CD4-positive, alpha-beta T cell treated with Interleukin-15 for 4 hours (primary cell): ENCODE data around the gene COG8.
A peak's percentile ranks its signal among the peaks of the same experiment; 100 is the strongest.

Source experiments
- DNase-seq: peaks from one replicate; pipeline ENCODE4 v3.0.0-alpha.2; 2020; ENCODE audit warnings: low spot score

COG8 gene

DNA sequence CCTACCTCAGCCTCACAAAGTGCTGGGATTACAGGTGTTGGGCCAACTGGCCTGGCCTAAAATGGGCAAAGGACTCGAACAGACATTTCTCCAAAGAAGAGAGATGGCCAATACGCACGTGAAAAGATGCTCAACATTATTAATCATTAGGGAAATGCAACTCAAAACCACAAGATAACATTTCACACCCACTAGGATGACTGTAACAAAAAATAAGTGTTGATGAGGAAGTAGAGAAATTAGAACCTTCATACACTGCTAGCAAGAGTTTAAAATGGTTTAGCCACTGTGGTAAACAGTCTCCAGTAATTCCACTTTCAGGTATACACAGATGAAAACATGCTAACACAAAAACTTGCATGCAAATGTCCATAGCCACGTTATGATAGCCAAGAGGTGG, 6.6 kb upstream of the COG8 start:
- no peak for DNase-seq

GRCh38 chr16:69344171-69344570, 4.8 kb upstream of the COG8 start:
- DNase-seq = no peak

DNA sequence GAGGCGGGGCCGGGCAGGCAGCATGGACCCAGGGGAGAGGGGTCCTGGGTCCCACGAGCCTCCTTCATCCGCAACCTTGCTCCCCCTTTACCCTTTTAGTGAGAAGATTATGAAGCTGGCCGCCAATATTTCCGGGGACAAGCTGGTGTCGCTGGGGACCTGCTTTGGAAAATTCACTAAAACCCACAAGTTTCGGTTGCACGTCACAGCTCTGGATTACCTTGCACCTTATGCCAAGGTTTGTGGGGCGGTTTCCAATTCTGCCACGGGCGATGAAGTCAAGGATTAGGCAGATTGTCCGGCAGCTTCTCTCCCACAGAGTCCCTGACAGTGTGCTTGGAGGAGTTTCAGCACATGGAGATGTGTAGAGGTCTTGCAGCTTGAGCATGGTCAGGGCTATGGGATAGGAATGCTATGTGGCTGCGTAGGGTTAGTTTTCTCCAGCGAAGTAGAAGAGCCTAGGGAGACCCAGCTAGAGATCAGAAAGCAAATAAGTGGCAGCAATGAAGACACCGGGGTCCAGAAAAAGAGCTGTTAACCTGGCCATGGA, 806 bp upstream of the COG8 start:
- no peak for DNase-seq

GRCh38 chr16:69338557-69339288, 641 bp downstream of the COG8 start:
- DNase-seq = no peak

GRCh38 chr16:69334696-69335095, 4.7 kb downstream of the COG8 start:
- DNase-seq = no peak

- DNase-seq = peak; percentile 81
Measured at GRCh38 chr16:69330286-69331109, 8.9 kb downstream of the COG8 start, which contains the start of gene PDF. TSS of gene PDF (minus strand) at chr16:69330588. CDS start at chr16:69330570, 18 bp downstream.

DNA sequence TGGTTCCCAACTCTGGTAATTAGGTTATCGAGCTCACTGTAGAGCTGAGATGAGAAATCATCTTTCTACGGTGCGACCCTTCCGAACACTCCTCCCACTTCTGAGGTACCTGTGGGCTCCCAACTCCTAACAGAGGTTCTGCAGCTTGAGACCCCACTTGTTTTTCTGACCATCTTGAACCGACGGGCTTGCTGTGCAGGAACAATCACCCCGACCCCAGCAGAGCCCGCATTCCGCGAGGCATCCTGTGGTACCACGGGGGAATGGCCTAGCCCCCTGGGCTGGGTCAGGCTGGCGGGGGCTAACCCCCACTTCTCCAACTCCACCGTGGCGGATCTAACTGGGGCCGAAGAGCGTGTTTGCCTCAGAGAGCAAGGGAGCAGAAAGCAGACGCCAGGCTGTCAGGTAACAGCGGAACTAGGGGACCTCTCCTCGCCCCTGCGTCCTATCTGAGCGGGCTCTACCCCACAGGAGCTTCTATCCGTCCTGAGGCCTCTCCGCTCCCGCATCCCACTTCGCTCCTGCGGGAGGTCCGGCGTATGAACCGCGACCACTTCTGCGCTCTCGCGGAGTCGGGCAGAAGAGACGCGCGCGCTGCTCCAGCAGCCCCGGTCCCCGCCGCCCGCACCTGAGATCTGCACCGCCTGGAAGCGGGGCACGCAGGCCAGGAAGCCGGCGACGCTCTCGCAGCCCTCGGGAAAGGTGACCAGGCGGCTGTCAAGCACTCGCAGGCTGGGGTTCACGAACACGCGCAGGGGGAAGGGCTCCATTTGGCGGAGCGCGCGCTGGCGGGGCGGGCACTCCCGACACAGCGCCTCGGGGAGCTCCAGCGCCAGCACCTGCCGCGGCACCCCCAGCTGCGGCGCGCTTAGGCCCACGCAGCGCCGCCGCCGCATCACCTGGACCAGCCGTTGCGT, 9.7 kb downstream of the COG8 start:
- peak; percentile 41 for DNase-seq

DNA sequence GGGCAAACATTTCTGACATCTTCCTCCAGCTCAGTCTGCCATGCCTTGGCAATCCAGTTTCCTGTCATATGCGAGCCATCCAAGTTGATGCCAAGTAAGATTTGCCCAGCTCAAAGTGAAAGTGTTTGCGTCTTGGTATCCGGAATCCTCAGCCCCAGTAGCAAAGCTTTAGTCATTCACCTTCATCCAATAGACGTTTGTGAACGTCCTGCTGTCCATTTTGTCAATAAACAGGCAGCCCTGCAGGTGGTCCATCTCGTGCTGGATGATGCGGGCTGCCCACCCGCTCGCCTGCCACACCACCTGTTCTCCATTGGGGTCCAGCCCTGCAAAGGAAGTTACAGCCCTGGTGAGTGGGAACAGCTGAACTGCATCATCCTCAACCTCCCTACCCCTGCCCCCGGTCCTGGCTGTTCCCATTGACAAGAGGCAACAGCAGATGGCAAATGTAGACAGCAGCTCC, 10.5 kb downstream of the COG8 start:
- DNase-seq = no peak

DNA sequence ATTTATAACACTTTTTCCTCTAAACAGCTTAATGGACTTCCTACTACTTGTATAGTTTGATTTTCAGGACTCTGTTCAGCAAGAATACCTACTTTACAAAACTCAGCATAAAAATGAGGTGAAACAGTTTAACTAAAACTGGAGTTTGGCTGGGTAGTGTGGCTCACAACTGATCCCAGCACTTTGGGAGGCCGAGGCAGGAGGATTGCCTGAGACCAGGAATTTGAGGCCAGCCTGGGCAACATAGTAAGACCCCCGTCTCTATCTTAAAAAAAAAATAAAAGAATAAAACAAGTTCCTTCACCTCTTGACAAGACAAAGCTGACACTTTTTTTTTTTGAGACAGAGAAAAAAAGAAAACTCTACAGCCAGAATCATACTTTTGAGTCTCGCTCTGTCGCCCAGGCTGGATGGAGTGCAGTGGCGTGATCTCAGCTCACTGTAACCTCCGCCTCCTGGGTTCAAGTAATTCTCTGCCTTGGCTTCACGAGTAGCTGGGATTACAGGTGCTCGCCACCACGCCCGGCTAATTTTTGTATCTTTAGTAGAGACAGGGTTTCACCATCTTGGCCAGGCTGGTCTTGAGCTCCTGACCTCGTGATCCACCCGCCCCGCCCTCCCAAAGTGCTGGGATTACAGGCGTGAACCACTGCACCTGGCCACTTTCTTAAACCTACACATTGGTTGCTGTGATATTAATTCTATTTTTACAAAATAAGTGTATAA, 11.6 kb downstream of the COG8 start:
- no peak for DNase-seq

- DNase-seq = no peak
Measured at GRCh38 chr16:69326172-69326873, 13.0 kb downstream of the COG8 start.

DNA sequence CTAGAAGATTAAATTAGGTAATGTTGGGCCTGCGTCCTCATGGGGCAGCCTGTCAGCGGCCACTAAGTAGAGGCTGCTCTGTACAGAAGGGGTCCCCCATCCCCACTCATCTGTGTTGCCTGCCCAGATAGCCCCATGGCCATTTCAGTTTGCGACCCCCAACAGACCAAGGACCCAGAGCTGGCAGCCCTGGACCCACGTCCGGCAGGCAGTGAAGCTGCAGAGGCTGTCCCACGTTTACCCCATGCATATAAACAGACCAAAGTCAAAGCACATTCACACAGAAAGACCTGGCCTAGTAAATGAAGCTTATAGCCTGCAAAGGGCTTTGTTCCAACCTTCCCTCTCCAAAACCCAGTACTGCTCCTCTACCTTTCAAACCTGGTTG, 13.6 kb downstream of the COG8 start:
- DNase-seq = no peak

- DNase-seq = no peak
Measured at GRCh38 chr16:69324585-69325253, 14.6 kb downstream of the COG8 start.

DNA sequence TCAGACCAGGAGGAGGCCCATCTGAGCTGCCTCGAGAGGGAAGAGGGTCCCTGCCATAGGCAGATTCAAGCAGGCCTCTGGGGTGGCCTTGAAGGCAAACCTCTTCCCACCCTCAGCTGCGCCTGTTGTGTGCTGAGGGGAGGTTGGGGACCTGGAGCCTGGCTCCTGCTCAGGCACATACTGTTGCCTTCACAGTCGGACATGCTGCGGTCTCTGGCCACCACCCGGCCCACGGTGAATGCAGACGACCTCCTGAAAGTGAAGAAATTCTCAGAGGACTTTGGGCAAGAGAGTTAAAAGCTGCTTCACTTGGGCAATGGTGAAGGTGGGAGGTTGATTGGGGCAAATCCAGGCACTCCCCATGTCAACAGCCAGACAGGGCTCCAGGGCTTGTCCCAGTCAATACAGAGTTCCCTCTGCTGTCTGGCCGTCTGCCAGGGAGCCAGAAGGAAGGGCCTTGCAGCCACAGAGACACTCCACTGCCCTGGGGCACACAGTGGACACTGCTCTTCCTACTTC, 15.3 kb downstream of the COG8 start:
- no peak for DNase-seq

- no peak for DNase-seq
Measured at GRCh38 chr16:69323415-69323814, 15.9 kb downstream of the COG8 start.

DNA sequence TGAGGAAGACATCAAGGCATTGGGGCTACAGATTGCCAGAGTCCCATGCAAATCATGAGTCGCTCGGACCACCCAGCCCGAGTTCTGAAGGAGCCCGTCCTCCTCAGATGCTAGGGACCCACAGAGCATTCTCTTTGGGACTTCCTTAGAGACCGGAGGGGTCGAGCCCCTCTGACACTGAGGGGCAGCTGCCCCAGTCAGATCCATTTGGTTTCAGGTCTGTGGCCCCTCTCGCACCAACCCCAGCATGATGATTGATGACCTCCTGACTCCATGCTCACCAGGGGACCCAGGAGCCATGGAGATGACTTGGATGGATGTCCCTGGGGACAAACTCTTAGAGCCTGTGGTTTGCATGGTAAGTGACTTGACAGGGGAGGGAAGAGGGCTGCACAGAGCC, 17.0 kb downstream of the COG8 start:
- no peak for DNase-seq

GRCh38 chr16:69321080-69321479, 18.3 kb downstream of the COG8 start:
- DNase-seq = no peak

DNA sequence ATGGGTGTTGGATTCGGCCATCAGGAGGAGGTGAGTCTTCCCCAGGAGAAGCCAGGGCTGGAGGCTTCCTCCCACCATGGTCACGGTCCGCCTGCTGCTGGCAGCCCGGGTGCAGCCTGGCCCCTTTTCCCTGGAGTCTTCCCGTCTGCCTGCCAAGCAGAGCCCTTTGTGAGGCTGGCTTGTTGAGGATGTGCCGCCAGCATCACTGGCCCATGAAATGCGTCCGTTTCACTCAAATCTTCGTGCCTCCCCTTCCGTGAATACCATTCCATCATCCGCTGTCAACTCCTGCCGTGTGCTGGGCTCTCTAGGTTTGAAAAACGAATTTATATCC, 18.7 kb downstream of the COG8 start:
- DNase-seq = no peak

- DNase-seq = no peak
Measured at GRCh38 chr16:69319826-69320739, 19.3 kb downstream of the COG8 start.

- DNase-seq = no peak
Measured at GRCh38 chr16:69319381-69319780, 20.0 kb downstream of the COG8 start.
